HG03066 (cell line): ENCODE results near the gene CAPG.
"Not testable (repeated sequence)": the region's sequence is repeated elsewhere in the genome, so short reads cannot be mapped to it uniquely, and the experiment has no call there.

Experiments used
- ATAC-seq: cut with Tn5 transposase; IDR thresholded peaks from one replicate; pipeline ENCODE4 v1.9.1; 2021; ENCODE audit warnings: low read depth; ENCODE audit not compliant: unreplicated experiment

The CAPG gene

DNA sequence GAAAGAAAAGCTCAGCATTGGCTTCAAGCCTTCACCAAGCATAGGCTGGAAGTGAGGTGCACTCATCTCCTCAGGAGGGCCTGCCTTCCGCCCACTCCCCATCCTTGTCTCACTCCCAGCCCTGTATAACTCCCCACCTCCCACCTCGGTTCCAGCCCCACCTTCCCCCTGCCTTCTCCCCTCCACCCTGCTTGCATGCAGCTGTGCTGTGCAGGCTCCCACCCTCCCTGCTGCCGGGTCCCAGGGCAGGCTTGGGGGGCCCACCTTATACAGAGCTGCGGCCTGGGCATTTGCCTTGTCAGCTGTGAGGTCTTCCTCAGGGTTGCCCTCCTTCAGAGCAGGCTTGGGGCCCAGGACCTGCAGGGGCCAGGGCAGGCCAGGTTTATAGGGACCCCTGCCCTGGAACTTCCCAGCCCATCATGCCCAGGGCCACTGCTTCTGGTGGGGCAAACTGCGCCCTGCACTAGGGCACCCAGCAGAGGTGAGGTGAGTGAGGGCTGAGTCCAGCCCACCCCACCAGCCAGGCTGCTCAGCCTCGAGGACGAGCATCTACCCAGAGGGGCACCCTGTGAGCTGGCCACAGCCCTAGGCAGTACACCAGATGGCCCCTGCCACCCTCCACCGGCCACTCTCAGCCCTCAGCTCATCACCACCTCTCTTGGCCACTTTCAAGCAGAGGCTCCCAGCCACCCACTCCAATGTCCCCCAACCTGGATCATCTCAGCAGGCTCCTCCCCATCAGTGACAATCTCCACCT, 11.6 kb downstream of the CAPG start:
- ATAC-seq = no peak

DNA sequence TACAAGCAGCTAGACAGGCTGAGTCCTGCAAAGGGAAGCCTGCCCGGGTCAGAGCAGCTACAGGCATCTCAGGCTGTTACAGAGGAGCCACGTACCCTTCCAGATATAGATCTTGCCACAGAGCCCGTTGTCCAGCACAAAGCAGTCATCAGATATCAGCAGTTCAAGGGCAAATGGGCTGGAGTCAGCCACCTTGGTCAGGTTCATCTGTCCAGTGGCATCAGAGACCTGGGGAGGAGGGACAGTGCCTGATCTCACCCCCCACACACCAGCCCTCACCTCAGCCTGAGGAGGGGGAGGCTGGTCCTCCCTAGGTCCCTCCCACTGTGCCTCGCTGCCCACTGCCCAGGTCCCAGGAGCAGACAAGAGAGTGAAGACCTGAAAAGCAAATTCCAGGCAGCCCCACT, 12.2 kb downstream of the CAPG start:
- ATAC-seq = no peak

DNA sequence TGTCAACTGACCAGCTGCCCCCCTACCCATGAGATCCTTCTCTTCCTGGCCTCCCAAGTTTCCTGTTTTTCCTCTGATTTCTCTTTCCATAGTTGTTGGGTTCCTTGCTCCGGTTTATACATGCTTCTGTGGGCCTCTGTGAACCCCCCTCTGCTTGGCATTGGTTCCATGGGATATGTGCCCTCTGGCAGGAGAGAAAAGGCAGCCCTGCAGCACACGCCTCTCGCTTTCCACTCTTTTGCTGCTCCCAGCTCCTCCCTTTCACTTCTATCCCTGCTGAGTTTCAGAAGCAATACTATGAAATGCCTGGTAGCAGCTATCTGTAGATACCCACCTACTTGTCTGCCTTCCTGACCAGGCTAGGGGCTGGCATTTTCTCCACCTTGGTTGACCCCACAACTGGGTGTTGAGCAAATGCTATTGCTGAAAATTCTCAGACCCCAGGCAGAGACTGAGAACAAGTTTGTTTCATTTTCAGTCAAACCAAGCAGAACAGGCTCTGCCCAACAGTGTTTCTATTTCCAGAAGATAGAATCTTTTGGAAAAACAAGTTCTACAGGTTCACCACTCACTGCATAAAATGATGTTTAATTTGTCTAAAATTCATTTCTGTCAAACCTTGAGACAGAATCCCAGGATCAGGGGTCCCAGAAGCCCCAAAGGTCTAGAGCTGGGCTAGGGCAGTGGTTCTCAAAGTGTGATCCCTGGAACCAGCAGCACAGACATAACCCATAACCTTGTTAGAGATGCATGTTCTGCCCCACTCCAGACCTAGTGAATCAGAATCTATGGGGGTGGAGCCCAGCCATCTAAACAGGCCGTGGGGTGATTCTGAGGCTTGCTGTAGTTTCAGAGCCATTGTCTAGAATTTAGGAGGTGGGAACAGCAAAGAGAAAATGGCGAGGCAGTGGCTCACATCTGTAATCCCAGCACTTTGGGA, 13.4 kb downstream of the CAPG start:
- no peak for ATAC-seq

DNA sequence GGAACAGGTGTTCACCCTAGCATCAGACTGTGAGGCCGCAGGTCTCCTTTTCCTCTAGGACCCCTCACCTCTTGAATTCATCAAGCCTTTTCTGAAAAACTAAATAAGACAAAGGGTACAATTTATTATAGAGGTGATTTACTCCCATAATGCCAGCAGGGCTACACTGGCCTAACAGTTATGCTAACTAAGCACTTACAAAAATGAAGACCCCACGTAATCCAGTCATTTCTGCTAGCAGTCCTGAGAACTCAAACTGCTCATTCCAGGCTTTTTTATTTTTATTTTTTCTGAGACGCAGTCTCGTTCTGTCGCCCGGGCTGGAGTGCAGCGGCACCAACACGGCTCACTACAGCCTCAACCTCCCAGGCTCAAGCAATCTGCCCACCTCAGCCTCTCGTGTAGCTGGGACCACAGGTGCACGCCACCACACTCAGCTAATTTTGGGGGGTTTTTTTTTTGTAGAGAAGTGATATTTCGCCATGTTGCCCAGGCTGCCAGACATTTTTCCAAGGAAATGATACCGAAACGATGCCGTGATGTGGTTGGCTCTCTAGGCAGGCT, 14.2 kb downstream of the CAPG start:
- no peak for ATAC-seq

DNA sequence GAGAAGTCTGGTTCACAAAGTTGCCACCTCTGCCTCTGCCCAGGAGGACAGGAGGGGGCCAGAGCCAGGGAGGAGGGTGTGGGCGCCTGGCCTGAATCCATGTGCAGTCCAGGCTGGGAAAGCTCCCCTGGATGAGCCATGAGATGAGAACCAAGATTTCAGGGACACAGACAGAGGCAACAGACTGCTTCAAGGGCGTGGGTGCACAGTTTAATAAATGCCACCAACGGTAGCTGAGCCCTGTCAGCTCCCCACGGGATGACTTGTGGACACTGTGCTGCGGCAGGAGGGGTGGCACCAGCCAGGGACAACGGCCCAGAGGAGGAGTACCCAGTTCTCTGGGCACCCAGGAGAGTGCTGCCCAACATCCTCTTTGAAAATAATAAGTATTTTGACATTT, 15.2 kb downstream of the CAPG start:
- ATAC-seq = no peak

DNA sequence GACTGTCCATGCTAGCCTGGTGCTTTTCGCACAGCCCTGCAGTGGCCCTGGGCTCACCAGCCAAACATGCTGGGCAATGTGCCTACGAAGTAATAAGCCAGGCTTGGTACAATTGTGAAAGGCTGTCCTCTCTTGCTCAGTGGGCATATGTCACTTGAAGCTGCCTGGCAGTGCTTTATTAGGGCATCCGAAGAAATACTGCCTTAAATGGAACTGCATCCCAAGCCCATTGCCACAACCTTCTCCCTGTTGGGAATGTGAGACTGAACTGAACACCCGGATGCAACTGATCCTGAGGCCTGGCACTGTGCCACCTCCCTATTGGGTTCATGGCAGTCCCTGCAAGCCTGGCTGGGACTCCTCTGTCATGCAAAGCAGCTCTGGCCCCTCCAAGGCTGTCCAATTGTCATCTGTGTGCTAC, 15.9 kb downstream of the CAPG start:
- ATAC-seq = no peak

DNA sequence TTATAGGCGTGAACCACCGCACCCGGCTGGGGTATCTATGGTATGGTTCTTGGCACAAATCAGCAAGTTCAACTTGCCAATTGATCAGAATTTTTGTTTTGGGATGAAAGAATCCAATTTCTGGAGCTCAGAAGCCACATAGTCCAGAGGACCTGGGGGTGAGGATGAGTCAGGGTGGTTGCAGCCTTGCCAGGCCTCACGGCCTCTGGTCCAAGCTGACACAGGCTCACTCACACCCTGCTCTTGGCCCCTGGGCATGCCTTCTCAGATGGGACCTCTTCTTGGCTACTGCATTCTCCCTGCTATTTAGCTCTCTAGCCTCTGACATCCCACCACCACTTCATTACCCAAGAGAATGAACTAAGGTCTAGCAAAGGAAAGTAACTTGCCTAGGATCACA, 16.3 kb downstream of the CAPG start:
- ATAC-seq = no peak

DNA sequence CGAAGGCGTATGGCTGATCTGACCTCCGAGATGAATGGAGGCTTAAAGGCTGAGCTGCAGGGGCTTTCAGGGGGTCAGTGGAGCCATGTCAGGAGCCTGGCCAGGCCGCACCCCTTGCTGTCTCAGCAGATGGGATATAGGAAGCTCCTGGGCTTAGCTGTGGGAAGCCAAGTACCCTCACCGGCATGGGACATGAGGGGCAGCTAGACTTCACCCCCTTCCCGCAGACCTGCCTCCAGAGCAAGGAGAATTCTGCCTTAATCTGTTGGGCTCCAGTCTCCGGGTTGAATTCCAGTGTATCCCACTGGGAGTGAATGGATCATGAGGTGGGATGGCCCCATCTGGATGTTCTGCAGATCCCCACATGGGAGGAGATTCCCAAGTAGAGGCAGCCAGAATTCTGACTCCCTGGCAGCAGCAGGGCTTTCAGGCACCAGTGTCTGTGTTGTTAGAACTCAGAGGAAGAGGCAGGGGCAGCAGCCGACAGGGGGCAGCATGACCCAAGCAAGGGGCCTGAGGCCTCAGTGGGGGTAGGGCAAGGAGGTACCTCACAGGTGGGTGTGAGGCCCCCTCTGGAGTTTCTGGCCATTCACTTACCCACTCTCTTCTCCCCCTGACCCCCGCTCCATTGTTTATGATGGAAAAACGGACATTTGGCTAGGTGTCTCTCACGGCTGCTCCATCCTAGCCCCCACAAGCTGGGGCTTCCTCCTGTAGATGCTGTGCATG, 19.1 kb downstream of the CAPG start:
- ATAC-seq = no peak

DNA sequence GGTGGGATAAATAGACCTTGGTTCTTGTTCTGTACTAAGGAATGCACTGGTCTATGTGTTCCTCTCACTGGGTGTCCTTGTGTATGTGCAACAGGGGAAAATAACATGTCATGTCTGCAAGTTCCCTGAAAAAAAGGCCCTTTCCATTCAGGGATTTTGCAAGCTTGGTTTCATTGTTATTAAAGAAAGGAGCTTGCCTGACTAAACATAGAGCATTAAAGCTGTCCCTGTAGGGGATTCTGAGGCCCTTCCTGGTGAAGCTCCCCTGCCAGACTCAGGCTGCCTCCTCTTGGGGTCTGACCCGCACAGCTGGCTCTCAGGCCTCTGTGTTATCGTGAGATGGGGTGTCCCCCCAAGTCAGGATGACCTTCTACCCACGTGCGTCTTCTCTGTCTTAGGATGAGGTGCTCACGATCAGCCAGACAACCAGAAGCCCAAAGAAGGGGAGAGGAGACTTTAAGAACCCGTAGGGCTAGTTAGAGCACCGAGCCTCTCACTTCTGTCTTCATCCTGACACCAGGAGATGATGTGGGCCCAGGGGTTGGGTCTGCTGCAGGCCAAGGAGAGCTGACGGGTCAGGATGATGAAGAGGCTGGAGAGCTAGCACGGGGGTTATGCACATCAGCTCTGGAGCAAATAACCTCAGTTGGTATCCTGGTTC, 21.2 kb downstream of the CAPG start:
- ATAC-seq = no peak

DNA sequence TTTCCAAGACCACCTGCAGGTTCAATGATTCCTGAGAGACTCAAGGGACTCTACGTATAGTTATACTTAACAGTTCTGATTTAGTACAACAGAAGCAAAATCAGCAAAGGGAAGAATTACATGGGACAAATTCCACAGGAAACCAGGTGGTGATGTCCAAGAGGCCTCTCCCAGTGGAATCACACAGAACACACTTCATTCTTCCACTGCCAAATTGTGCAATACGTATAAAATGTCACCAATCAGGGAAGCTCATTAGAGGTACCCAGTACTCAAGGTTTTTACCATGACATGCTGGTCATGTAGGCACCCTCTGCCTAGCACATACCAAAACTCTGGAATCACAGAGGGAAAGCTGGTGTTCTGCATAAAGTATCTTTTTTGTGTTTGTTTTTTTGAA, 22.4 kb downstream of the CAPG start:
- ATAC-seq = no peak

DNA sequence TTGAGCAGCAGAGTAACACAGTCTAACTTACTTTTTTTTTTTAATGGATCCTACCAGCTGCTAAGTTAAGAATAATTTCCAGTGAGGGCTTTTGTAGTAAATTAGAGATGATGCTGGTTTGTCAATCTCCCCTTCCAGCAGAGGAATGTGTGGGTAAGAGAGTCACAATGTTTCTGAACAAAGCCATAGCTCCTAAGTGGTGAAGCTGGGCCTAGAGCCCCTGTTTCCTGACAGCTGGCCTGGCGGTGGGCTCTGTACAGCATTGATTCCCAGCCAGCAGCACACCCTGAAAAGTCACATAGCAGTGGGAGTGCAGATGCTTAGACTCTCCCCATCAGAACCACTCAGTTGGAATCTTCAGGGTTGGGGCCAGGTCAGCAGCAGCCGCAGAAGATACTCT, 24.4 kb downstream of the CAPG start:
- no peak for ATAC-seq

DNA sequence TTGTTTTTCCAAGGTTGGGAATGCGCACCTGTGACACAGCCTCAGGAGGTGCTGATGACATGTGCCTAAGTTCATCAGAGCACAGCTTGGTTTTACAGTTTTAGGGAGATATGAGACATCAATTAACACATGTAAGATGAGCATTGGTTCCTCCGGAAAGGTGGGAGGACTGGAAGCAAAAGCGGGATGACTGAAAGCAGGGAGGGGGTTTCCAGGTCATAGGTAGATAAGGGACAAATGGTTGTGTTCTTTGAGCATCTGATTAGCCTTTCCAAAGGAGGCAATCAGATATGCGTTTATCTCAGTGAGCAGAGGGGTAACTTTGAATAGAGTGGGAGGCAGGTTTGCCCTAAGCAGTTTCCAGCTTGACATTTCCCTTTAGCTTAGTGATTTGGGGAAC, 26.3 kb downstream of the CAPG start:
- ATAC-seq = no peak

DNA sequence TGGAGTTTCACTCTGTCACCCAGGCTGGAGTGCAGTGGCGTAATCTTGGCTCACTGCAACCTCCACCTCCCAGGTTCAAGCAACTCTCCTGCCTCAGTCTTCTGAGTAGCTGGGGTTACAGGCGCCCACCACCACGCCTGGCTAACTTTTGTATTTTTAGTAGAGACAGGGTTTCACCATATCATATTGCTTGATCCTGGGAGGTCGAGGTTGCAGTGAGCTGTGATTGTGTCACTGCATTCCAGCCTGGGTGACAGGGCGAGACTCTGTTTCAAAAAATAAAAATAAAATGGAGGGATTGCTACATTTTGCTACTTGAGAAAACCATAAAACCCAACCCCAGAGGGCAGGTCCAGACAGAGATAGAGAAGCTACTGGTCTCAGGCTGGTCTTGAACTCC, 27.0 kb downstream of the CAPG start:
- not testable (repeated sequence) for ATAC-seq

DNA sequence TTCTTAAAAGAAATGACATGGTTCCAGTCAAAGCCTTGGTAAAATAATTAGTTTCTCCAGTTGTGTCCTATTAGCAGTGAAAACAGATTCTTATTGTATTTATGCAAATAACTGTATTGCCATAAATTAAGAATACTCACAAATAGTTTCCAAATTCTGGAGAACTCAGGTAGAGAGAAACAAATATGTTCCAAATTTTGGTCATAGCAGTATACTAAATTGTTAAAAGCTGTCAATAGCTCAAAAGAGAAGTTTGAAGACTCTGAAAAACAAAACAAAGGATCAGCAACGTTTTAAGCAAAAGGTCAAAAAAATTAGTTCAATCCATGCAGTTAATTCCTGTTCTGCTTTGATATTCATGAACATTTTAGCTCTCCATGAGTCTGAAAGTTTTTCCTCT, 30.1 kb downstream of the CAPG start:
- no peak for ATAC-seq

DNA sequence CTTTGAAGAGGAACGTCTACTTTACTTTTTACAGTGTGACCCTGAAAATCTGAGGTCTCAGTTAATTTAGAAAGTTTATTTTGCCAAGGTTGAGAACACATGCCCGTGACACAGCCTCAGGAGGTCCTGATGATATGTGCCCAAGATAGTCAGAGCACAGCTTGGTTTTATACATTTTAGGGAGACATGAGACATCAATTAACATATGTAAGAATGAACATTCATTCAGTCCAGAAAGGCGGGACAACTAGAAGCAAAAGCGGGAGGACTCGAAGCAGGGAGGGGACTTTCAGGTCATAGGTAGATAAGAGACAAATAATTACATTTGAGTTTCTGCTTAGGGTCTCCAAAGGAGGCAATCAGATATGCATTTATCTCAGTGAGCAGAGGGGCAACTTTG, 31.9 kb downstream of the CAPG start:
- ATAC-seq = no peak

DNA sequence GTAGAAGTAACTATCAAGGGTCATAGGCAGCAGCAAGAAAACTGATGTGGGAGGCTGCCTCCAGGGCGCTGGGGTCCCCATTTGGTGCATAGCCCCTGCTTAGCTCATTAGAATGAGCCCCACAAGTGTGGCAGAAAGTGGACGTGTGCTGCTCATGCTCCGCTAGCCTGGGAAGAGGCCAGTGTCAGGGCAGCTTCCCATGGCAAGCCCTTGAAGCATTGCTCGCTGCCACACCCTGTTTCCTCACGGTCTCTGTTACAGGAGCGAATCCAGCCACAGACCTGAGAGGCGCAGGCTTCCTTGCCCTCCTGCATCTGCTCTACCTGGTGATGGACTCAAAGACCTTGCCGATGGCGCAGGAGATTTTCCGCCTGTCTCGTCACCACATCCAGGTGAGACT, 33.1 kb downstream of the CAPG start:
- ATAC-seq = no peak

DNA sequence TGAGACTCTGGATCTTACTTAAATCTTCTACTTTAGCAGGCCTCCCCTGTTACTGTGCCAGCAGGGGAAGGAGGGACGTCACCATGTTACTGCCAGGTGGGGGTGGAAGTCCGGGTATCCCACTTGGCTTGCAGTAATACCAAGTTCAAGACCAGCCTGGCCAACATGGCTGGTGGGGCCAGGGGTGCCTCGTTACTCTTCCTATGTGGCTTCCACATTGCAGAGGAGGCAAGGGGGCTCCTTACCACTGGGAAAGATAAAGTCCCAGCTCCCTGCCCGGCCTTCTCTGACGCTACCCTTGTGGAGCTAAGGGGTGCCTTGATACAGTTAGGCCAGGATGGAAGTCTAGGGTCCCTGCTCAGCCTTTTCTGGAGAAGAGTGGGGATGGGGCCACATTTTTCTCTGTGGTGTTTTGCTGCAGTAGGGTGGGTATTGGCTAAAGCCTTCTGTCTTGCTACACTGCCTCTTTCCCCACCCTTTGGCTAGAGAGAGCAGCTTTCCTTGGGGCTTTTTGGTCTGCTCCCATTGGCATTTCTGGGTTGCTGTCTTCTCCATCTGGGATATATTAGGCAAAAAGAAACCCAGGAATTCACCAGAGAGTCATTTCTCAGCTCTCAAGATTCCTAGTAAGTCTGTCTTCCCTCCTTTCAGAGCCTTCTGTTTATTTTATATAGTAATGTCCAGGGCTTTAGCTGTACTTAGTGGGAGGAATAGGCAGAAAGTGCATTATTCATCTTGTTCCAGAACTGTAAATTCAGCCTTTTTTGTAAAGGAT, 33.7 kb downstream of the CAPG start:
- no peak for ATAC-seq

DNA sequence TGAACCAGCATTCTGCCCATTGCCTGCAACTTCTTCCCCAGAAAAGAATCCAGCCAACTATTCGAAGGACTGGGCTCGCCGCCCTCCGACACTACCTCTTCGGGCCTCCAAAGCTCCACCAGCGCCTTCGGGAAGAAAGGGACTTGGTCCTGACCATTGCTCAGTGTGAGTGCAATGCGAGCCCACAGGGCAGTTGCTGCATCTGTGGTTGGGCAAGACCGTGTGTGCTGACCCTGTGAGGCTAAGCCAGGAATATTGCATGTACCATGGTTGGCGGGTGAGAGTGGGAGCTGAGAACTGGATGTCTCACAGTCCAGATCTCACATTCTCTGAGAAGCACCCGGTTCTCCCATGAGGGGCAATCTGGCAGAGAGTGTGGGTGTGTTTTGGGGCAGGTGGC, 39.1 kb downstream of the CAPG start:
- ATAC-seq = no peak

DNA sequence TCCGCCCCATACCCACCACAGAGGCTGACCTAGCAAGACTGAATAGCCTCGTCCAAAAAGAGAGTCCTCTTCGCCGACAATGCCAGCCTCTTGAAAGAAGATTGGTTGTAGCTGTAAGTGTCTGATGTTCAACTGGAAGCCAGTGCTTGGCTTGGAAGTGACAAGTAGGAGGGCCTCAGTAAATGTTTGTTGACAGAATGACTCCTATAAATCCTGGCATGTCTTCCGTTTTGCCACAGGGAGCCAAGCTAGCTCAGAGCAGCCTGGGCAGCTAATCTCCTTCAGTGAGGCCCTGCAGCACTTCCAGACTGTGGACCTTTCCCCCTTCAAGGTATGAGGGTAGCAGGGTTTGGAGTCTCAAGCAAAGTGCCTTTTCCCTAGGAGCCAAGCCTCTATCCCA, 40.7 kb downstream of the CAPG start:
- no peak for ATAC-seq

DNA sequence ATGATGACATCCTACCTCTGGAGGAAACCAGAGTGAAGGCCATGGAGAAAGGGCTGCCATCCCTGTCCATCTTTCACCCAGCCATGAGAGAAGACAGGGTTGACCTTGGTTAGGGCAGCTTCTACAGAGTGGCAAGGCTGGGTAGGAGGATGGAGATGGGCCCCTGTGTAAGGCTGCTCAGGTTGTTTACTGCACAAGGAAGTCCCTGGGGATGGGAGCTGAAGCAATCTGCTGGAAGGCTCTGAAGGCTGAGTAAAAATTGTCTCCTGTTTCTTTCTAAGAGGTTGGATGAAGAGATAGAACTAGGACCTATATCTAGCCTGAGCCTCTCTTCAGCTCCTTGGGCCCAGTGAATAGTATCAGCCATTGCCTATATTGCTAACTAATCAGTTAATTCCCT, 41.2 kb downstream of the CAPG start:
- ATAC-seq = no peak
